Suprapubic skin (tissue), 4 donors: ENCODE measurements around the gene CTTNBP2. TPM values are rescaled to one million over a fixed set of nuclear protein-coding genes. Genes with fewer than 3 reads are reported as not detected.

ENCODE experiments used
- DNase-seq, 2 donors: peaks; one replicate each; pipeline ENCODE4 v3.0.0-alpha.2; 2019; ENCODE audit warnings: low spot score in 2 of 2
- H3K27ac ChIP-seq: fragments of 200-600 bp; sonication (generic); one replicate; pipeline ENCODE4 v1.5.1; 2019
- H3K27me3 ChIP-seq: fragments of 200-600 bp; sonication (generic); one replicate; pipeline ENCODE4 v1.5.1; 2019
- H3K36me3 ChIP-seq: fragments of 200-600 bp; sonication (generic); one replicate; pipeline ENCODE4 v1.5.1; 2019
- H3K4me1 ChIP-seq: fragments of 200-600 bp; sonication (generic); one replicate; pipeline ENCODE4 v1.5.1; 2019
- H3K4me3 ChIP-seq: fragments of 200-600 bp; sonication (generic); one replicate; pipeline ENCODE4 v1.5.1; 2019; ENCODE audit warnings: mild to moderate bottlenecking
- H3K9me3 ChIP-seq: fragments of 200-600 bp; sonication (generic); one replicate; pipeline ENCODE4 v1.5.1; 2019
- EP300 ChIP-seq: sonication (generic); formaldehyde crosslinking; IDR thresholded peaks from one replicate; pipeline ENCODE4 v1.6.1; 2017; ENCODE audit warnings: antibody characterized with exemption
- POLR2A ChIP-seq, 2 donors: fragments of 450-650 bp; IDR thresholded peaks; one replicate each; pipeline ENCODE4 v1.6.1; 2017; ENCODE audit warnings: antibody characterized with exemption in 2 of 2, mild to moderate bottlenecking in 2 of 2, moderate library complexity in 2 of 2
- POLR2AphosphoS5 ChIP-seq, 3 donors: sonication (generic); formaldehyde crosslinking; IDR thresholded peaks; one replicate each; pipeline ENCODE4 v1.6.1; 2017; ENCODE audit warnings: antibody characterized with exemption in 3 of 3
- WGBS: methylation state at CpG from one replicate; pipeline ENCODE4 v1.1.5; 2018; 5-methylcytosine and 5-hydroxymethylcytosine counted together
- total RNA-seq, 4 donors: library from RNA; depleted of rRNA; stranded (reverse); fragments of >200 nt; gene quantifications; one replicate each; pipeline ENCODE4 v1.1.0, GENCODE V29; 2016
- TF ChIP-seq, protein P1 (sequence below), 2 donors: fragments of 200-600 bp in 1 of 2; fragments of 450-650 bp in 1 of 2; sonication (generic) in 1 of 2; IDR thresholded peaks; one replicate each; pipeline ENCODE4 v1.5.1; 2016 to 2019; ENCODE audit warnings: antibody characterized with exemption in 2 of 2, mild to moderate bottlenecking in 1 of 2, moderate library complexity in 1 of 2

CTTNBP2 gene
- total RNA-seq, 4 donors from 2014 or later = 2.2 to 8.9 (median 5.3) TPM

DNA sequence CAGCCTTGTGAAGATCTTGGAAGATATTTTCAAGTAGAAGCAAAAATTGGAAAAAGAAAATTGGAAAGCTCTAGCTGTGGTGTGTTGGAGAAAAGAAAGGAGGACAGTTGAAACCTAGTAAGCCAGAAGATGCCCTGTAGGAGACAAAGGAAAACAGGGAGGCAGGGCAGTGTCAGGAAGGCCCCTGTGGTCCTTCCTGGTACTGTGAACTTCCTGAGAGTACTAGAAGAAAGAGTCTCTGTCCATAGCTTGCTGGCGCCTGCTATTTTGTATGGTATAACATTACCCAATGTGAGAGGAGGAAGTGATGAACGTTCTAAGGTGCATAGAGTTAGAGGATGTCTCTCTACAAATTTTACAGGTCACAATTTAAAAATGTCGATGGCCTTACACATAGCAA lies 183.1 kb downstream of the CTTNBP2 start:
- Histone ChIP-seq H3K9me3 (no peaks in the 10 kb centered on the region), H3K27me3 (no peaks in the 10 kb centered on the region), H3K36me3 (no peaks in the 10 kb centered on the region), H3K4me1 (peaks cover 11% of the 10 kb centered on the region), H3K27ac (no peak overlapping the region), H3K4me3 (no peak overlapping the region)
- 90% methylated on average over 3 of the region's 3 CpGs for WGBS
- no peak for DNase-seq
- no peak for TF ChIP-seq POLR2AphosphoS5 (IDR thresholded peaks at IDR 0.05)

DNA sequence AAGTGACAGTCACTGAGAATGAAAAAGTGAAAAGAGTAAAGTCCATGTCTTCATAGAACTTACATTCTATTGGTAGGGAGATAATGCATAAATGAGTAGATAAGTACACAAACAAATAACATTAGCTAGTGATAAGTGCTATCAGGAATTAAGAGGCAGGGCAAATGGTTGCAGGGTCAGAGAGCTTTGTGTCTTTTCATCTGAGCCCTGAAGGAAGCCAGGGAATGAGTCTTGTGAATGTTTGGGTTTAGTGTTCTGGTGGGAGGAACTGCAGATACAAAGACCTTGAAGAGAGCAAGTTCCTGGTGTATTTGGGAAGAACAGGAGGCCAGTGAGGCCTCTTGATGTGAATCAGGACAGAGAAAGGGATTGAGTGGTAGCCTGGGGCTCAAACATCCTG lies 183.8 kb downstream of the CTTNBP2 start:
- Histone ChIP-seq H3K4me3 (no peak overlapping the region), H3K9me3 (no peaks in the 10 kb centered on the region), H3K27me3 (no peaks in the 10 kb centered on the region), H3K36me3 (no peaks in the 10 kb centered on the region), H3K27ac (no peak overlapping the region), H3K4me1 (peaks cover 11% of the 10 kb centered on the region)
- no peak for TF ChIP-seq POLR2AphosphoS5 (IDR thresholded peaks at IDR 0.05)
- TF ChIP-seq EP300 = no peak
- TF ChIP-seq POLR2A (IDR thresholded peaks at IDR 0.05) = no peak
- no peak for DNase-seq

DNA sequence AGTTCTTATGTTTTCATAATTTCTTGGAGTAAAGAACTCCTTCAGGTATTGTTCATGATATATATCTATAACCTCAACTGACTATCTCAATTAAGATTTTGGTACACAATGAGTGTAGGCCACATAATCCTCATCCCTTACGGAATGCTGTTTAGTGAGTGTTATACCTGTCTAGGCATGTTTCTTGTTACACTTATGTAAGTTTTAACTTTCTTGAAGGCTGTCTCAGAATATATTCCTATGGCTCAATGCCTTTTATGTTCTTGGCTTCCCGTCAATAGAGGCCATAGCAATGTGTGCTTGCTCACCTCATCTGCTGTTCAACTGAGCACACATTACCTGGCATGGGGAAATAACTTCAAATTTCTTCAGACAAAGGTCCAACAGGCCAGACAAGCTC lies 185.1 kb downstream of the CTTNBP2 start:
- Histone ChIP-seq H3K36me3 (no peaks in the 10 kb centered on the region), H3K9me3 (no peaks in the 10 kb centered on the region), H3K4me1 (peaks cover 11% of the 10 kb centered on the region), H3K27me3 (no peaks in the 10 kb centered on the region), H3K27ac (no peak overlapping the region), H3K4me3 (no peak overlapping the region)
- TF ChIP-seq, protein P1, sequence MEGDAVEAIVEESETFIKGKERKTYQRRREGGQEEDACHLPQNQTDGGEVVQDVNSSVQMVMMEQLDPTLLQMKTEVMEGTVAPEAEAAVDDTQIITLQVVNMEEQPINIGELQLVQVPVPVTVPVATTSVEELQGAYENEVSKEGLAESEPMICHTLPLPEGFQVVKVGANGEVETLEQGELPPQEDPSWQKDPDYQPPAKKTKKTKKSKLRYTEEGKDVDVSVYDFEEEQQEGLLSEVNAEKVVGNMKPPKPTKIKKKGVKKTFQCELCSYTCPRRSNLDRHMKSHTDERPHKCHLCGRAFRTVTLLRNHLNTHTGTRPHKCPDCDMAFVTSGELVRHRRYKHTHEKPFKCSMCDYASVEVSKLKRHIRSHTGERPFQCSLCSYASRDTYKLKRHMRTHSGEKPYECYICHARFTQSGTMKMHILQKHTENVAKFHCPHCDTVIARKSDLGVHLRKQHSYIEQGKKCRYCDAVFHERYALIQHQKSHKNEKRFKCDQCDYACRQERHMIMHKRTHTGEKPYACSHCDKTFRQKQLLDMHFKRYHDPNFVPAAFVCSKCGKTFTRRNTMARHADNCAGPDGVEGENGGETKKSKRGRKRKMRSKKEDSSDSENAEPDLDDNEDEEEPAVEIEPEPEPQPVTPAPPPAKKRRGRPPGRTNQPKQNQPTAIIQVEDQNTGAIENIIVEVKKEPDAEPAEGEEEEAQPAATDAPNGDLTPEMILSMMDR (IDR thresholded peaks at IDR 0.05) = no peak
- TF ChIP-seq POLR2AphosphoS5 (IDR thresholded peaks at IDR 0.05) (no peak), POLR2A (IDR thresholded peaks at IDR 0.05) (no peak), EP300 (no peak)
- 55% methylated on average over 2 of the region's 2 CpGs for WGBS
- DNase-seq = no peak

DNA sequence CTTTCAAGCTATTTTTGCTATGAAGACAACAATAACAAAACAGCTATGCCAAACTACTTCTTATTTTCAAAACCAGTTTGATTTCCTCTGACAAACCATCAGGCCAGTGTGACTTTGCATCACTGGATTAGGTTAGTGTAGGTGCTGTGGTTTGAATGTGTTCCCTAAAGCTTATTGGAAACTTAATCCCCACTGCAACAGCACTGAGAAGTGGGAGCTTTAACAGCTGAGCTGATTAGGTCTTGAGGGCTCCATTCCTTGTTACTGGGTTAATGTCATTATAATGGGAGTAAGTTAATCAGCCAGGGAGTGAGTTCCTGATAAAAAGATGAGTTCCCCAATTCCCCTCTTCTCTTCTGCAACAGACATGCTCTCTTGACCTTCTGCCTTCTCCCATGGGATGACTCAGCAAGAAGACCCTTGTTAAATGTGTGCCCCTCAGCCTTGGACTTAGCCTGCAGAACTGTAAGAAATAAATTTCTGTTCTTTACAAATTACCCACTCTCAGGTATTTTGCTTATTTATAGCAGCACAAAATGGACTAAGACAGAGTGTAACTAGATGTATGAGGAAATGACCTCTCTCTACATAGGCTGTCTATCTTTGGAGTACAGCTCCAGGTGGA lies 186.8 kb downstream of the CTTNBP2 start:
- H3K27me3 ChIP-seq = no peaks in the 10 kb centered on the region
- no peak overlapping the region for H3K4me3 ChIP-seq
- no peaks in the 10 kb centered on the region for H3K36me3 ChIP-seq
- no peak overlapping the region for H3K27ac ChIP-seq
- peaks cover 11% of the 10 kb centered on the region for H3K4me1 ChIP-seq
- DNase-seq = no peak
- no peak for TF ChIP-seq POLR2AphosphoS5 (IDR thresholded peaks at IDR 0.05)
- TF ChIP-seq POLR2A (IDR thresholded peaks at IDR 0.05) = no peak
- TF ChIP-seq, protein P1 (IDR thresholded peaks at IDR 0.05) = no peak
- TF ChIP-seq EP300 = no peak
- H3K9me3 ChIP-seq = no peaks in the 10 kb centered on the region

DNA sequence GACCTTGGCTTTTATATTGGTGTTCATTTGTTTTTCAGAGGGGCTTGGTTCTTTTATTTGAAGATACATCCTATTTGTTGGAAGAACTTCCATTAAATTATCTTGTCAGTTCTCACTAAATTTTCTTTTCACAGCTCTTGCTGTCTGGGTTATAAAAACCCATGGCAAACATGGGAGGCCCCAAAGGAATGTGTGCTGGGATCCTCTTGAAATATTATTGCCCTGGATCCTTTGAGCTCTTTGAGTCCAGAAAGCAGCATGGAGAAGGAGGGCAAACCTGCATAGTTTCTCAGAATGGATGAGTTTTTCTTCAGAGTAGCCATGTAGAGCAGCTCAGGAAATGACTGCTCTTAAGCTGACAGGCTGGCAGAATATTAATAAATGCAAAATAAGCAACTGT lies 187.4 kb downstream of the CTTNBP2 start:
- H3K36me3 ChIP-seq = no peaks in the 10 kb centered on the region
- no peak for DNase-seq
- H3K4me3 ChIP-seq = no peak overlapping the region
- TF ChIP-seq POLR2AphosphoS5 (IDR thresholded peaks at IDR 0.05) (no peak), POLR2A (IDR thresholded peaks at IDR 0.05) (no peak), EP300 (no peak)
- TF ChIP-seq, protein P1 (IDR thresholded peaks at IDR 0.05) = no peak
- peaks cover 11% of the 10 kb centered on the region for H3K4me1 ChIP-seq
- H3K27ac ChIP-seq = no peak overlapping the region
- H3K27me3 ChIP-seq = no peaks in the 10 kb centered on the region
- no peaks in the 10 kb centered on the region for H3K9me3 ChIP-seq

DNA sequence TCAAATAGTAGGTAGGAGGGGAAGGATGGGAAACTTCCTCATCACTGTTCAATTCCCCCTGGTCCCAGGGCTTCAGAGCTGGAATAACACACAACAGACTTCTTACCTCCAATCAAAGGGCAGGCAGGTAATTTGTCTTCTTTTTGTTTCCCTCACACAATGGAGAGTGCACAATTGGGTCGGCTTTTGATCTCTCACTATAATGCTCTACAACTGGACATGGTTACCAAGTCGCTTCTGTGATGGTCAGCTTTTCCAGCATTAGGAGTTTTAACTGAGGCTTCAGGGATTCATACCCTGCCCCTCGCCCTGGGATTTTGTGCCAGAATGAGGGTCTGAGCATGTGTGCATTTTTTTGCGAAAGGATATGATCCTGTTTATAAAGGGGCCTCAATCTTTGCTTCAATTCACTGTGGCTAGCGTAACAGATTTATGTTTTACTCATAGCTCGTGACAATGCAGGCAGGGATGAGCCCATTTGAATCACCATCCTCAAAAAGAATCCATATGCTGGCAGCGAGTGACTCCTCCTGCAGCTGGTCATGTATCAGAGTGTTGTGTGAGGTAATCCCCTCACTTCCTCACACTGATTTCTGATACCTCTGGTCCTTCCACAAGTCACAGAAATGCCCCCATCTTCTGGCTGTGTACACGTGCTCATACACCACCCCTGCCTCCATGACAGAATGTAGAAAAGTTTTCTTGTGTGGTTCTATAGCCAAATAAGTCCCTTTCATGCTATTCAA lies 189.6 kb downstream of the CTTNBP2 start:
- no peak for TF ChIP-seq POLR2AphosphoS5 (IDR thresholded peaks at IDR 0.05)
- TF ChIP-seq POLR2A (IDR thresholded peaks at IDR 0.05) = no peak
- TF ChIP-seq, protein P1 (IDR thresholded peaks at IDR 0.05) = no peak
- TF ChIP-seq EP300 = no peak
- DNase-seq = no peak
- Histone ChIP-seq H3K4me1 (peaks cover 9% of the 10 kb centered on the region), H3K27ac (no peak overlapping the region), H3K36me3 (no peaks in the 10 kb centered on the region), H3K27me3 (no peaks in the 10 kb centered on the region), H3K9me3 (no peaks in the 10 kb centered on the region), H3K4me3 (no peak overlapping the region)
- WGBS = 71% methylated on average over 8 of the region's 8 CpGs
